ENCODE results near the gene HNRNPF. TPM values are rescaled to one million over a fixed set of nuclear protein-coding genes. Genes with fewer than 3 reads are reported as not detected.

The HNRNPF gene
- total RNA-seq, 4 donors from 2014 or later = 154 to 229 (median 189) TPM

GRCh38 chr10:43387678-43388032, 21.3 kb downstream of the HNRNPF start:
- H3K4me3 ChIP-seq = no peak overlapping the region
- no peak for TF ChIP-seq CTCF (IDR thresholded peaks at IDR 0.05)
- 49 to 59% methylated on average over 5 of the region's 5 CpGs for WGBS, 2 donors
- no peak overlapping the region for H3K27ac ChIP-seq
- no peaks in the 10 kb centered on the region for H3K27me3 ChIP-seq
- peaks cover 19 to 81% (median 55%) of the 10 kb centered on the region in 3 donors for H3K36me3 ChIP-seq
- intact Hi-C loops (cut with DNase I) = no loop called here
- H3K4me1 ChIP-seq = peaks cover 0 to 28% (median 9%) of the 10 kb centered on the region in 3 donors
- H3K9me3 ChIP-seq = no peaks in the 10 kb centered on the region
- no peak for DNase-seq

- peaks cover 0 to 23% (median 9%) of the 10 kb centered on the region in 3 donors for H3K4me1 ChIP-seq
- no peak overlapping the region for H3K27ac ChIP-seq
- no peaks in the 10 kb centered on the region for H3K9me3 ChIP-seq
- intact Hi-C loops (cut with DNase I) = no loop called here
- TF ChIP-seq POLR2A (IDR thresholded peaks at IDR 0.05) (no peak), CTCF (IDR thresholded peaks at IDR 0.05) (no peak)
- no peaks in the 10 kb centered on the region for H3K27me3 ChIP-seq
- DNase-seq = no peak
- WGBS, 2 donors = 88 to 91% methylated on average over 29 of the region's 29 CpGs
- H3K36me3 ChIP-seq = peaks cover 15 to 76% (median 54%) of the 10 kb centered on the region in 3 donors
- H3K4me3 ChIP-seq = no peak overlapping the region
Measured at GRCh38 chr10:43386981-43387677, 21.9 kb downstream of the HNRNPF start.

GRCh38 chr10:43386549-43386948, 22.4 kb downstream of the HNRNPF start:
- no peaks in the 10 kb centered on the region for H3K27me3 ChIP-seq
- H3K36me3 ChIP-seq = peaks cover 9 to 70% (median 48%) of the 10 kb centered on the region in 3 donors
- WGBS, 2 donors = 84 to 87% methylated on average over 4 of the region's 4 CpGs
- H3K9me3 ChIP-seq = no peaks in the 10 kb centered on the region
- TF ChIP-seq CTCF (IDR thresholded peaks at IDR 0.05) = no peak
- no peak for TF ChIP-seq POLR2A (IDR thresholded peaks at IDR 0.05)
- intact Hi-C loops (cut with DNase I) = no loop called here
- no peak overlapping the region for H3K27ac ChIP-seq
- peaks cover 0 to 18% (median 9%) of the 10 kb centered on the region in 3 donors for H3K4me1 ChIP-seq
- H3K4me3 ChIP-seq = no peak overlapping the region
- no peak for DNase-seq

GRCh38 chr10:43385412-43386004, 23.5 kb downstream of the HNRNPF start:
- 78 to 85% methylated on average over 5 of the region's 5 CpGs for WGBS, 2 donors
- intact Hi-C loops (cut with DNase I) = no loop called here
- no peak for DNase-seq
- H3K27ac ChIP-seq = no peak overlapping the region
- H3K4me3 ChIP-seq = no peak overlapping the region
- peaks cover 0 to 8% (median 2%) of the 10 kb centered on the region in 3 donors for H3K4me1 ChIP-seq
- TF ChIP-seq CTCF (IDR thresholded peaks at IDR 0.05) = no peak
- H3K36me3 ChIP-seq = peaks cover 7 to 60% (median 38%) of the 10 kb centered on the region in 3 donors
- H3K27me3 ChIP-seq = no peaks in the 10 kb centered on the region
- H3K9me3 ChIP-seq = no peaks in the 10 kb centered on the region

Data from esophagus squamous epithelium (tissue), 5 donors.